H1 (cell line): ENCODE results near the gene HSD3B1. TPM values are rescaled to one million over a fixed set of nuclear protein-coding genes. Genes with fewer than 3 reads are reported as not detected.
"Not testable (repeated sequence)": the region's sequence is repeated elsewhere in the genome, so short reads cannot be mapped to it uniquely, and the experiment has no call there.

Experiments
- CTCF ChIA-PET: fragments of 300-600 bp; sonication (Branson Sonifier 250); formaldehyde crosslinking; loops from one replicate; lab custom pipeline; 2021; ENCODE audit not compliant: partially characterized antibody; lab: Charles Lee
- POLR2A ChIA-PET: fragments of 300-600 bp; sonication (Branson Sonifier 250); formaldehyde crosslinking; loops from one replicate; lab custom pipeline; 2021; ENCODE audit warnings: inconsistent platforms; ENCODE audit not compliant: partially characterized antibody; lab: Charles Lee
- DNase-seq, 2 experiments: peaks; one replicate each; pipeline versions ENCODE4 v3.0.0 to v3.0.0-alpha.2; 2010 to 2022; ENCODE audit warnings: low spot score in 2 of 2, low read depth in 1 of 2, mixed read lengths in 1 of 2
- FAIRE-seq: peaks from 2 replicates; lab custom pipeline; 2011; peaks lifted over from hg19 to GRCh38; lab: Jason Lieb, UNC
- H2AFZ ChIP-seq: 2 replicates; pipeline ENCODE4 v1.8.1; 2012; ENCODE audit warnings: low read length, inconsistent platforms
- H2AK5ac ChIP-seq: 2 replicates; pipeline ENCODE4 v1.6.1; 2013; ENCODE audit warnings: low read depth, low read length
- H2BK120ac ChIP-seq: replicated peaks from 2 replicates; pipeline ENCODE3; 2013; ENCODE audit warnings: low read depth, low read length, inconsistent platforms
- H2BK12ac ChIP-seq: 2 replicates; pipeline ENCODE4 v1.6.1; 2013; ENCODE audit warnings: low read depth, low read length
- H2BK15ac ChIP-seq: 2 replicates; pipeline ENCODE4 v1.6.1; 2013; ENCODE audit warnings: low read length
- H2BK20ac ChIP-seq: 2 replicates; pipeline ENCODE4 v1.6.1; 2013; ENCODE audit warnings: low read length
- H2BK5ac ChIP-seq: 2 replicates; pipeline ENCODE4 v1.6.1; 2013; ENCODE audit warnings: low read depth, low read length
- H3K14ac ChIP-seq: 2 replicates; pipeline ENCODE4 v1.6.1; 2013; ENCODE audit warnings: inconsistent platforms; ENCODE audit not compliant: insufficient read length
- H3K18ac ChIP-seq: 2 replicates; pipeline ENCODE4 v1.6.1; 2013; ENCODE audit warnings: low read length; ENCODE audit errors: extremely low read depth
- H3K23ac ChIP-seq: 2 replicates; pipeline ENCODE4 v1.6.1; 2013; ENCODE audit warnings: inconsistent platforms; ENCODE audit not compliant: insufficient read length
- H3K23me2 ChIP-seq: 2 replicates; pipeline ENCODE4 v1.6.1; 2013; ENCODE audit warnings: low read depth, low read length
- H3K27ac ChIP-seq: 2 replicates; pipeline ENCODE4 v1.6.1; 2011; ENCODE audit warnings: low read depth, low read length, inconsistent platforms
- H3K27me3 ChIP-seq, 4 experiments: replicated peaks in 1 of 4; 1 replicate in 1 of 4; 2 replicates in 3 of 4; pipeline versions ENCODE4 v1.6.1 to v1.8.1; 2011 to 2013; ENCODE audit warnings: low read length in 3 of 4, mild to moderate bottlenecking in 3 of 4, inconsistent platforms in 2 of 4, mixed read lengths in 2 of 4, moderate library complexity in 1 of 4; ENCODE audit not compliant: control insufficient read depth in 3 of 4, insufficient read depth in 3 of 4; ENCODE audit errors: extremely low read depth in 1 of 4
- H3K36me3 ChIP-seq, 4 experiments: 2 replicates each; pipeline versions ENCODE4 v1.6.1 to v1.8.1; 2011 to 2013; ENCODE audit warnings: mild to moderate bottlenecking in 4 of 4, low read length in 3 of 4, moderate library complexity in 2 of 4, control low read depth in 1 of 4, inconsistent platforms in 1 of 4; ENCODE audit not compliant: insufficient read depth in 4 of 4, control insufficient read depth in 2 of 4
- H3K4ac ChIP-seq: replicated peaks from 2 replicates; pipeline ENCODE3; 2013; ENCODE audit warnings: low read length, low read depth, mixed read lengths, inconsistent platforms; ENCODE audit not compliant: insufficient read length
- H3K4me1 ChIP-seq, 4 experiments: replicated peaks in 1 of 4; 1 replicate in 1 of 4; 2 replicates in 3 of 4; pipeline versions ENCODE4 v1.6.1 to v1.8.1; 2011 to 2013; ENCODE audit warnings: low read length in 3 of 4, inconsistent platforms in 2 of 4, mixed read lengths in 1 of 4; ENCODE audit not compliant: insufficient read depth in 4 of 4, control insufficient read depth in 3 of 4
- H3K4me2 ChIP-seq, 2 experiments: 2 replicates each; pipeline versions ENCODE4 v1.6.1 to v1.8.1; 2011 to 2013; ENCODE audit warnings: low read depth in 2 of 2, low read length in 2 of 2, control low read depth in 1 of 2, inconsistent platforms in 1 of 2, mild to moderate bottlenecking in 1 of 2; ENCODE audit not compliant: insufficient read depth in 1 of 2
- H3K4me3 ChIP-seq, 4 experiments: fragments of 200-600, 300-600 bp in 1 of 4; sonication (generic), shearing (Covaris generic), sonication (Bioruptor Twin) in 1 of 4; 2 replicates each; pipeline versions ENCODE4 v1.5.1 to v1.8.1; 2011 to 2016; ENCODE audit warnings: low read length in 4 of 4, low read depth in 3 of 4, control low read depth in 2 of 4, inconsistent platforms in 2 of 4, mild to moderate bottlenecking in 2 of 4, mixed read lengths in 1 of 4, moderate library complexity in 1 of 4; ENCODE audit not compliant: insufficient read depth in 2 of 4; ENCODE audit errors: extremely low read depth in 1 of 4
- H3K56ac ChIP-seq: replicated peaks from 2 replicates; pipeline ENCODE3; 2013; ENCODE audit warnings: low read depth, mild to moderate bottlenecking, mixed read lengths, low read length, inconsistent platforms; ENCODE audit not compliant: insufficient read length
- H3K79me1 ChIP-seq: 2 replicates; pipeline ENCODE4 v1.6.1; 2013; ENCODE audit warnings: low read depth, low read length, control low read depth
- H3K79me2 ChIP-seq, 2 experiments: 2 replicates each; pipeline versions ENCODE4 v1.6.1 to v1.8.1; 2012 to 2013; ENCODE audit warnings: low read length in 2 of 2, mild to moderate bottlenecking in 2 of 2, inconsistent platforms in 1 of 2; ENCODE audit not compliant: insufficient read depth in 2 of 2, control insufficient read depth in 1 of 2
- H3K9ac ChIP-seq, 4 experiments: replicated peaks in 1 of 4; 1 replicate in 1 of 4; 2 replicates in 3 of 4; pipeline versions ENCODE4 v1.6.1 to v1.8.1; 2011 to 2013; ENCODE audit warnings: low read depth in 3 of 4, low read length in 3 of 4, control low read depth in 2 of 4, mild to moderate bottlenecking in 2 of 4, moderate library complexity in 2 of 4, inconsistent platforms in 1 of 4; ENCODE audit errors: extremely low read depth in 1 of 4
- H3K9me3 ChIP-seq, 2 experiments: 2 replicates each; pipeline versions ENCODE4 v1.6.1 to v1.8.1; 2012 to 2013; ENCODE audit warnings: mild to moderate bottlenecking in 2 of 2, moderate library complexity in 2 of 2, control low read depth in 1 of 2, inconsistent platforms in 1 of 2, low read depth in 1 of 2, low read length in 1 of 2, mixed read lengths in 1 of 2; ENCODE audit not compliant: insufficient read depth in 2 of 2
- H4K20me1 ChIP-seq, 2 experiments: replicated peaks in 1 of 2; 2 replicates each; pipeline versions ENCODE3 to v1.8.1; 2011 to 2013; ENCODE audit warnings: inconsistent platforms in 2 of 2, low read length in 2 of 2, mild to moderate bottlenecking in 1 of 2; ENCODE audit not compliant: insufficient read depth in 2 of 2, control insufficient read depth in 1 of 2
- H4K5ac ChIP-seq: 2 replicates; pipeline ENCODE4 v1.6.1; 2013; ENCODE audit warnings: low read length, low read depth, mixed read lengths, inconsistent platforms; ENCODE audit not compliant: insufficient read length
- H4K8ac ChIP-seq: 2 replicates; pipeline ENCODE4 v1.8.0; 2013; ENCODE audit warnings: mild to moderate bottlenecking, moderate library complexity, low read length, inconsistent platforms; ENCODE audit not compliant: insufficient read depth; ENCODE audit errors: extremely low read depth
- H4K91ac ChIP-seq: replicated peaks from 2 replicates; pipeline ENCODE3; 2013; ENCODE audit warnings: low read length, mixed read lengths, inconsistent platforms; ENCODE audit not compliant: insufficient read length
- SP1 ChIP-seq: IDR thresholded peaks from 2 replicates; pipeline ENCODE4 v1.6.1; 2011; ENCODE audit warnings: low read depth, low read length
- TEAD4 ChIP-seq: IDR thresholded peaks from 2 replicates; pipeline ENCODE4 v1.6.1; 2012; ENCODE audit warnings: low read depth, low read length, inconsistent platforms, mixed read lengths
- polyA plus RNA-seq, 7 experiments: library from polyadenylated mRNA; depleted of rRNA in 3 of 7; stranded (reverse) in 5 of 7; unstranded in 2 of 7; fragments of >200 nt in 5 of 7; fragments of 200-250 nt in 2 of 7; gene quantifications; 1 replicate in 5 of 7; 2 replicates in 1 of 7; 4 replicates in 1 of 7; pipeline versions ENCODE4 v1.2.1 to v1.2.3, GENCODE V29; 2011 to 2013; ENCODE audit warnings: missing spikeins in 2 of 7, mixed read lengths in 2 of 7
- total RNA-seq: library from RNA; stranded (reverse); fragmentation: NEBNext Ultra II Directional; extraction: Animal tissue kit (Norgen Biotek cat#: 25700); gene quantifications from 2 replicates; pipeline ENCODE4 v1.2.1, GENCODE V29; 2021

HSD3B1 gene
- total and polyA plus RNA-seq, 2 of the 8 experiments (the other 6 are each of a cell fraction or from before 2014, with no cell fraction given), result not detected

DNA sequence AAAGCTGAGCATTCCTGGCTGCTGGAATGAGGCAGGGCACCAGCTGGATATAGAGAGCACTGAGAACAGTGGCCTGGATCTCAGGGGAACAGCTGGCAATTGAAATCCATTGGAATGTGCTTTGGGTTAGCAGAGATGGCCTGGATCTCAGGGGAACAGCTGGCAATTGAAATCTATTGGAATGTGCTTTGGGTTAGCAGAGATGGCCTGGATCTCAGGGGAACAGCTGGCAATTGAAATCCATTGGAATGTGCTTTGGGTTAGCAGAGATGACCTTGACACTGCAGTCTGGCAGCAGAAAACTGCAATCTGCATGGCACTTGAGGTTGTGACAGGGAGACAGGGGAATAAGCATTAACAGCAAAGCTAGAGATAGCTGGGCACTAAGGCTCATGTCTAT is 10.7 kb downstream of the HSD3B1 start:
- H4K20me1 ChIP-seq, H3K27ac ChIP-seq, H3K4me2 ChIP-seq, H3K4me3 ChIP-seq, H3K27me3 ChIP-seq, H2BK15ac ChIP-seq, H3K4me1 ChIP-seq, H3K79me2 ChIP-seq, H2BK5ac ChIP-seq, H2BK12ac ChIP-seq, H2AK5ac ChIP-seq, H3K9me3 ChIP-seq, H4K91ac ChIP-seq, H3K14ac ChIP-seq, H3K4ac ChIP-seq, H3K79me1 ChIP-seq, H3K56ac ChIP-seq, H3K23me2 ChIP-seq, H3K18ac ChIP-seq, H3K23ac ChIP-seq, H3K36me3 ChIP-seq, H4K8ac ChIP-seq, H2BK20ac ChIP-seq, H2AFZ ChIP-seq, DNase-seq, H4K5ac ChIP-seq, H3K9ac ChIP-seq, POLR2A ChIA-PET, H2BK120ac ChIP-seq: not testable (repeated sequence)
- CTCF ChIA-PET, result interaction anchor here (0.7 to 1.6 kb wide), 8 partner anchors 10 to 158 kb away, joined by 3 to 9 read pairs (median 4); partner anchors contain the start of gene HSD3B1
- TF ChIP-seq SP1, result 0 out of 2 replicates have a peak, but pooled peaks have one; percentile 11
- 0 out of 2 replicates have a peak, but pooled peaks have one; percentile 30 for TF ChIP-seq TEAD4
- peak; percentile 71 for FAIRE-seq
